Epidermal melanocyte (primary cell): ENCODE measurements around the gene ADAMTS18.

Experiments used
- DNase-seq: peaks from one replicate; pipeline ENCODE4 v3.0.0; 2011; ENCODE audit warnings: low spot score; ENCODE audit not compliant: insufficient read length

The ADAMTS18 gene

DNA sequence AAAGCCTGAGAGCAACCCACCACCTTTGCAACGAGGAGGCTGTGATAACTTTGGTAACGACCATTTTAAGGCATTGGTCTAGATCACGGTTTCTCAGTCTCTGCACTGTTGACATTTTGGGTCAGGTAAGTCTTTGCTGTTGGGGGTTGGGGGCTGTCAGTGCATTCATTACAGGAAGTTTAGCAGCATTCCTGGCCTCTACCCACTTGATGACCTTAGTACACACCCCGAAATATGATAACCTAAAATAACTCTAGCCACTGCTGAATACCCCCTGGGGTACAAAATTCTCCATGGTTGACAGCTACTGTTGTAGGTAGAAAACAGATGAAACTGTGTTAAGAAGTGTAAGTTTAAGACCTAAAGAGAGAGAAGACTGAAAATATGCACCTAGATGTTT lies 36.3 kb downstream of the ADAMTS18 start:
- no peak for DNase-seq

DNA sequence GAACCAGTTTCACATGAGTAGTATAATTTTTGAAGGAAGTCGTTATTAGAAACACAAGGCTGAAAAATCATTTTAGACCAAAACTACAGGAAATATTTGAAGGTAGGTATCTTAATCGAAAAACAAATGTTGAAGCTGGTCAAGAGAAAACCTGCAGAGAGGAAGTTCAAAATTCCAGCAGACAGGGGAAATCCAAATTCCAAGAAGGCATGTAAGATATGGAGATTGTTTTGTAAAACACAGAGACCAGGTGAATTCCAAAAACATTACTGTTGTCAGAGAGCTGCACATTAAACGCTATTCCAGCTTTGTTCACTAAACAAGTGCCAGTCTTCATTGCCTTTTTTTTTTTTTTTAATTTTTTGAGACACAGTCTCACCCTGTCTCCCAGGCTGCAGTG lies 38.4 kb downstream of the ADAMTS18 start:
- DNase-seq: no peak

DNA sequence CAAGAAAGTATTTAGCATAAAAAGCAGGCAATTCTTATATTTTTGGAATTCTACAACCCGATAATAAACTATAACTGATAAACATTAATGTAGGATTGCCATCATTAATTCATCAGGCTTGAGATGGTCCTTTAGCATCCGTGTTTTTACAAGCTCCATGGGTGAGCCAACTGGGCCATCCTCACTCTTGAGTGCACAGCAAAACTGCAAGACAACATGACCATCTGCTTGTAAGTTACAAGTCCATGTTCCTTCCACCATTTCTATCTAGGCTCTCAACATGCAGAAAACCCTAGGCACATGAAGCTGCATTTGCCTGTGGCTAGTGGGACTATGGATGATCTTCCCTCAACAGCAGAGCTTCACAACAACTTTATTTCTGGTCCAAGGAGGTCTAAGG lies 40.1 kb downstream of the ADAMTS18 start:
- no peak for DNase-seq

DNA sequence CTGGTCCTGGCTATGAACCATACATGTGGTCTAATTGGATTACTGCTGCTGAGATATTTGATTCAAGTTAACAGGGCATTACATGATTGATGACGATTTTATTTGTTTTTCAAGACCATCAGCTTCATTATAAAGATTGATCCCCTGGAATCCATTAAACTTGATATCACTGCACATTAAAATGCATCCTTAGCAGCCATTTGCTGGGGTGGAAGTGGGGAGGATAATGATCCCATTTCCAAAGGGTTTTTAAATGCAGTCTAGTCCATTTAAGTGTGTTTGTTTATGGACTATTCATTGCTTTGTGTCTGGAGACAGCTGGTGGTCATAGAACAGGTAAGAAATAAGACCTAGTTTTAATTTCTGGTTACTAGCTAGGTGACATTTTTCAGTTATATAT lies 40.9 kb downstream of the ADAMTS18 start:
- DNase-seq: no peak

- no peak for DNase-seq
Observed at GRCh38 chr16:77387815-77388209, 47.0 kb downstream of the ADAMTS18 start.

GRCh38 chr16:77386831-77387814 lies 47.7 kb downstream of the ADAMTS18 start:
- no peak for DNase-seq

GRCh38 chr16:77385481-77385880 lies 49.4 kb downstream of the ADAMTS18 start:
- DNase-seq: no peak

DNA sequence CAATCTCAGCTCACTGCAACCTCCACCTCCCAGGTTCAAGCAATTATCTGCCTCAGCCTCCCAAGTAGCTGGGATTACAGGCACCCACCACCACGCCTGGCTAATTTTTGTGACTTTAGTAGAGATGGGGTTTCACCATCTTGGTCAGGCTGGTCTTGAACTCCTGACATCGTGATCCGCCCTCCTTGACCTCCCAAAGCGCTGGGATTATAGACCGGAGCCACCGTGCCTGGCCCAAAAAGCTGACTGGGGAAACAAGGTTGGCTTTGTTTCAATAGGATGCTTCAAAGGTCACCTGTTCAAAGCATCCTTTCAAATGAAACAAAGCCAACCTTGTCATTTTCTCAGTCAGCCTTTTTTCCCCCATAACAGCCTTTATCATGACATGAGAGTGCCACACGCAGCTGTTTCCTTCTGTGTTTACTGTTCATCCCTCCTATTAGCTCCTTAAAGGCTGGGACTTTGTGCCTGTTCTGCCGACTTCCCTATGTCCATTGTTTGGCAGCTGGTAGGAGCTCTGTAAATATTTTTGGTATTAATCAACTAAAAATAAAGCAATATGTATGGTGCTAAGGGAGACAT lies 51.1 kb downstream of the ADAMTS18 start:
- DNase-seq: no peak

- no peak for DNase-seq
Observed at GRCh38 chr16:77376358-77376757, 58.5 kb downstream of the ADAMTS18 start.

DNA sequence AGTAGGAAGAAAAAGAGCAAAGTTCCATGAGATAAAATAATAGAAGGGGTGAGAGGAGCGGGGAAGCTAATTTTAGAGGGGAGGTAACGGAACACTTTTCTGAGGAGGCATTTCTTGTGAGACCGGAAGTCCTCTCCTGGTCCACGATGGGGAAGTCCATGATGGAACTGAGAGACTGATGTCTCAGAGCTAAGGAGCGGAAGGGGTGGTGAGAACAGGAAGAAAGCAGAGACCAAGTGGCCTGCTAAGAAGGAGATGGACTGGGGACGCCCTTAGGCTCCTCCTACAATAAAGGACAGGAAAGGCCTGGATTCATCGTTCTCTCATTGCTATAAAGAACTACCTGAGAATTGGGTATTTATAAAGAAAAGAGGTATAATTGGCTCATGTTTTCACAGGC lies 59.4 kb downstream of the ADAMTS18 start:
- no peak for DNase-seq

DNA sequence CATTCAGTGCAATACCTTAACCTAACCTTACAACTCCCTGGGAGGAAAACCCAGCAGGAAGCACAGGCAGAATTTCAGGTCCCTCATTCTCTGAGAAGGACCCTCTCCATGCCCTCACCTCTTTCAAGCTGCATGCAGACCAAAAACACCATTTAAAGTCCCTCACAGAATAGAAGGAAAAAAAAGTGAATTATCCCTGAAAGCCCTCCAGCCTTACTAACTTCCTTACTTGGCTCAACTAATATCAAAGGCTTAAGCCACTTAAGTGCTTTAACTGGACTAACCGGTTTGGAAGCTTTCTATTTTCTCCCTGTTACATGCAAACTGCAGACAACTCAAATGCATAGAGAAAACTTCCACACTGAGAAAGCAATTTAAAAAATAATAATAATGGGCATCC lies 60.5 kb downstream of the ADAMTS18 start:
- no peak for DNase-seq

DNA sequence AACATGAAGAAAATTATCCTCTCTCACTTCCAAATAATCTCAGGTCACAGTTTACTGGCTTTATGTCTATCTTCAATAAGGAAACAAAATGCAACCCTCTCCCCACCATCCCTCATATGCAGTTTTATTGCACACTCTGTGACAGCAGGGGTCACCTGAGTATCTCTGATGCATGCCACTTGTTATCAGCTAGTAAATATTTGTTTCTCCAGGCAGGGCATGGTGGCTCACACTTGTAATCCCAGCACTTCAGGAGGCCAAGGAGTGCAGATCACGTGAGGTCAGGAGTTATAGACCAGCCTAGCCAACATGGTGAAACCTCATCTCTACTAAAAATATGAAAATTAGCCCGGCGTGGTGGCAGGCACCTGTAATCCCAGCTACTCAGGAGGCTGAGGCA lies 61.1 kb downstream of the ADAMTS18 start:
- DNase-seq: no peak

DNA sequence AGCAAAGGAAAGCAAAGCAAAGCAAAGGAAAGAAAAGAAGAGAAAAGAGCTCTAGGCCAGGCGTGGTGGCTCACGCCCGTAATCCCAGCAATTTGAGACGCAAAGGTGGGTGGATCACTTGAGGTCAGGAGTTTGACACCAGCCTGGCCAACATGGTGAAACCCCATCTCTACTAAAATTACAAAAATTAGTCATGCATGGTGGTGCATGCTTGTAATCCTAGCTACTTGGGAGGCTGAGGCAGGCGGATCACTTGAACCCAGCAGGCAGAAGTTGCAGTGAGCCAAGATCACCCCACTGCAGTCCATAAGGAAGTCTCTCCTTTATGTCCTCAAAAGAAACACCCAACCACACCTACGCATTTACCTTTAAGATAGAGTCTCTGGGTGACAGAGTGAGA lies 70.1 kb downstream of the ADAMTS18 start:
- DNase-seq: no peak

- DNase-seq: no peak
Observed at GRCh38 chr16:77359065-77359502, 75.8 kb downstream of the ADAMTS18 start.

GRCh38 chr16:77353587-77354263 lies 81.1 kb downstream of the ADAMTS18 start:
- no peak for DNase-seq

GRCh38 chr16:77344341-77344740 lies 90.5 kb downstream of the ADAMTS18 start:
- DNase-seq: no peak

DNA sequence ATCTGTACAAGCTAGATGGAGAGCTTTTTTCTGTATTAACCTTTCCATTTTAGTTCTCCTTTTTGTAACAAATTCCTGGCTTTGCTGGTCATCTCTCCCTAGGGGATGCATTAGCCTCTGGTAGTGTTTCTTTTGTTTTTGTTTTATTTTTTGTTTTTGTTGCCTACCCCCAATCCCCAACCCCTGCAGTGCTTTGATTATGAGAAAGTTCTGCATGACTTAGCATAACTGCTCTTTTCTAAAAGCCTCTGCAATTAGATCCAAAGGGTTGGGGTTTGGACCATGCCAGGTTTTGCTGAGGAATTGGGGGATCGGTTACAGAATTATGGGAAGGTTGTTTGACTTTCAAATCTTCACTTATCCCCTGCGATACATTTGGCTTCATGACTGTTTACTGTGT lies 98.2 kb downstream of the ADAMTS18 start:
- no peak for DNase-seq

DNA sequence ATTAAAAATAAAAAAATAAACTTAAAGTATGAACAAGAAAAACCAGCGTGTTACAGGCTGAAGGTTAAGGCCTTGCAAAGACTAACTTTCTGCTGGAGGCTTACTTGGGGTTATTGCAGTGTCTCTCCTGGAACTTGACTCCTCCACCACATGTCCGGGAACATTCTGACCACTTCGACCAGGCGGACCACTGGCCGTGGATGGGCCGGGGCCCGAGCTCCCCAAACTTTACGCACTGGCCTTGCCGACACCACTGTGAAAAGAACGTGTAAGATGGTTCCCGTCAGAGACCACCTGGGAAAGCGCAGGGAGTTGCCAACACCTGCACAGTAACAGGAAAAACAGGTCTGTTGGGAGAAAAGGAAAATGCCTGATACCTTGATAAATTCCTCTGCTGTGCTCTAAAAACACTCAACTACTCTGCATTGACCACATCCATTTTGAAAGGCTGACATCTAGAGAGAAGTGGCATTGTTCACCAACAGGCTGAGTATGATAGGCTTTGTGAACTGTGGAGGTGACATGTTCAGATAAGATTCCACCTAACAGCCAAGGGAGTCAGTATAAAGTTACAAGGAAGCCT lies 99.1 kb downstream of the ADAMTS18 start:
- DNase-seq: no peak

DNA sequence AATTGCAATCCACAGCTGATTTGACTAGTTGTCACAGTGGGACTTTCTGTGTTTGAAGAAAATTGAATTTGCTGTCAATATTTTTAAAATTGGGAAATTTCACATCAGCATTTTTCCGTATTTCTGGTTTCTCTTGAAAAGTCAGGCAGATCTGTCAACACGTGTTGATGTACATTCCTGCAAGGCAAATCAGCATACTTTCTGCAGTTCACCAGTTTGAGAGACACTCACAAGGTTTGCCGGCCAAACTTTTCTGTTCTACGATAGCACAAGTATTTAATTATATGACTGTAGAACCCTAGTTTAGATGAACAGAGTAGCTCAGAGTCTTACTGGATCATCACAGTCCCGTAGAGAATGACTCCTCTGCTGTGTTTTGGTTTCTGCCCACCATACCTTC lies 102.0 kb downstream of the ADAMTS18 start:
- no peak for DNase-seq

DNA sequence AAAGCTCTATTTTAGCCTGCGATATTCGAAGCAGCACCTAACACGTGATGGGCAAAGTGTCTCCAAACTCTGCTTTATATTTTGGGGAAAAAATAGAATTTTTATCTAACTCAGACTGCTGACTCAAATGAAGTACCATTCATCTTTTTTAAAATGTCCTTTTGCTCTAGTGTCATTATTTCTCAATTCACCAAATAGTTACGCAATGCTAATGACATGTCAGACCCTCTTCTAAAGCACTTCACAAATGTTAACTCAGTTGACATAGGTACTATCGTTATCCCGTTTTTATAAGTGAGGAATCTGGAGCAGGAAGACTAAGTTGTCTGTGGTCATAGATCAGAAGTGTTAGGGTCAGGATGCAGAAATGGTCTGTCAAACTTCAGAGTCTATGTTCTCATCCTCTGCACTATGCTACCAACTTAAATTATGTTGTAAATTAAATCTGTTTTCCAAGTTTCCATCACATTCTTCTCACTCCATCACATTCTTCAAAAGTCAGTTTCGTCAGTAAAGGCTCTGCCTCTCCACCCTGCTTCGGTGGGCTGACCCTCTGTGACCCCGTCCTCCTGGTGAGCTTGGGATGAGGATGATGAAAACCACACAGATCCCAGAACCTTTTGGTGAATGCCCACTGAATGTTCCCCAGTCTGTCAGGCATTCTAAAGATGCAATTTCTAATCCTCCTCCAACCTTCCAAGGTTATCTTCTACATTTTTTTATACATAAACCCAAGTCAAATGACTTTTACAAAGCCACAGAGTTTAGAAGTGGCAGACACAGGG lies 102.8 kb downstream of the ADAMTS18 start:
- DNase-seq: no peak

DNA sequence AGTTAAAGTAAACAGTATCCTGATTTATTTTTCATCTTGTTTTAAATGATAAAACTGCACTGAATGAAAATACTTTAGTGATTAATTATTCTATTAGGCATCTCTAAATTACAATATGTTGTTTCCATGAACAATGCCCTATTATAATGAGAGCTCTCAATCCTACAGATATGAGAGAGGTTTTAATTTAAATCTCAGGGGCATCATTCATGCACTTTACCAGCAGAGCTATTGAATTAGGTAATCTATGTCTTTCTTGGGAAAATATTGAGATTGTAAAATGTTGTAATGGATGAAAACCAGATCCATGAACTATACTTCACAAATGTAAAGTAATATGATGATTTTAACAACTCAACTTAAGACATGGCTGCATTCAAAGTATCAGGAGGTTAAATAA lies 103.8 kb downstream of the ADAMTS18 start:
- no peak for DNase-seq
